NCI-H1694 (cell line): Measurements from ENCODE around the gene GIMAP4.
"Not testable (repeated sequence)": the region's sequence is repeated elsewhere in the genome, so short reads cannot be mapped to it uniquely, and the experiment has no call there.

Experiments
- DNase-seq: peaks from one replicate; lab custom pipeline; 2025; lab: John Stamatoyannopoulos, UW

Gene GIMAP4

GRCh38 chr7:150580638-150581394 lies 13.6 kb downstream of the GIMAP4 start:
- DNase-seq, result no peak

- no peak for DNase-seq
Observed at GRCh38 chr7:150585199-150585598, 18.0 kb downstream of the GIMAP4 start.

GRCh38 chr7:150586068-150586784 lies 19.0 kb downstream of the GIMAP4 start:
- DNase-seq, result no peak

GRCh38 chr7:150586785-150587152 lies 19.6 kb downstream of the GIMAP4 start:
- no peak for DNase-seq

GRCh38 chr7:150587551-150587950 lies 20.4 kb downstream of the GIMAP4 start:
- no peak for DNase-seq

- DNase-seq, result no peak
Observed at GRCh38 chr7:150594805-150595204, 27.6 kb downstream of the GIMAP4 start.

GRCh38 chr7:150595361-150595760 lies 28.2 kb downstream of the GIMAP4 start:
- no peak for DNase-seq

GRCh38 chr7:150603600-150603999 lies 36.4 kb downstream of the GIMAP4 start:
- DNase-seq, result not testable (repeated sequence)

GRCh38 chr7:150610233-150610632 lies 43.0 kb downstream of the GIMAP4 start:
- DNase-seq, result no peak

- no peak for DNase-seq
Observed at GRCh38 chr7:150612925-150613324, 45.7 kb downstream of the GIMAP4 start.

GRCh38 chr7:150613880-150614279 lies 46.7 kb downstream of the GIMAP4 start:
- no peak for DNase-seq

GRCh38 chr7:150614426-150614825 lies 47.2 kb downstream of the GIMAP4 start:
- DNase-seq, result not testable (repeated sequence)

- DNase-seq, result not testable (repeated sequence)
Observed at GRCh38 chr7:150615221-150615755, 48.1 kb downstream of the GIMAP4 start.

- no peak for DNase-seq
Observed at GRCh38 chr7:150620061-150620460, 52.9 kb downstream of the GIMAP4 start.

- DNase-seq, result no peak
Observed at GRCh38 chr7:150620617-150621371, 53.6 kb downstream of the GIMAP4 start.

GRCh38 chr7:150621376-150621775 lies 54.2 kb downstream of the GIMAP4 start:
- DNase-seq, result no peak
